H1 (cell line): ENCODE data around the gene ZP2.

ENCODE experiments used
- CBX5 ChIP-seq: fragments of 300-800, 300-1000 bp; sonication (generic); IDR thresholded peaks from 2 replicates; pipeline ENCODE4 v1.7.1; 2016; ENCODE audit warnings: antibody characterized with exemption, low read length, low read depth
- CTBP2 ChIP-seq: IDR thresholded peaks from 2 replicates; pipeline ENCODE4 v1.7.0; 2011; ENCODE audit warnings: borderline replicate concordance, mild to moderate bottlenecking, moderate library complexity, mixed read lengths, low read length; ENCODE audit not compliant: insufficient read depth, insufficient read length

DNA sequence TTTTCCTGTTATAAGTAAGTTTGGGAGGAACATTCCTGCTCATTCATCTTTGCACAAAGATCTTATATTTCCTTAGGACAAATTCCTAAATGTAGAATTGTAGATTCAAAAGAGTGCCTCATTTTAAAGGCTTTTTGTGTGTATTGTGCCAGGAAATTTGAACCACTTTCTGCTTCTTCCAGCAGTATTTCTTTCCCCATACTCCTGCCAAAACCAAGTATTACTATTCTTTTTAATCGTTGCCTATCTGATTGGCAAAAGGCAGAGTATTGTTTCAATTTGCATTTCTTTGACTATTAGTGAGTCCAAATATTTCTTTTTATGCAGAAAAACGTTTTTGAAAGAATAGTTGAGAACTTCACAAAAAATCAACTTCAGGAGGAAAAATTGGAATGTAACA, 31.4 kb upstream of the ZP2 start:
- TF ChIP-seq CTBP2 = no peak
- TF ChIP-seq CBX5 = no peak
